Astrocyte (in vitro differentiated cells and primary cell): ENCODE measurements around the gene INSM1. TPM values are rescaled to one million over a fixed set of nuclear protein-coding genes. Genes with fewer than 3 reads are reported as not detected.

ENCODE experiments used
- DNase-seq: peaks from one replicate; pipeline ENCODE4 v3.0.0-alpha.2; 2010; ENCODE audit warnings: low read depth
- FAIRE-seq: peaks from 2 replicates; lab custom pipeline; 2011; peaks lifted over from hg19 to GRCh38; lab: Jason Lieb, UNC
- H2AFZ ChIP-seq: 2 replicates; pipeline ENCODE4 v1.6.0; 2012; ENCODE audit warnings: low read depth, low read length, inconsistent platforms
- H3K27ac ChIP-seq: 2 replicates; pipeline ENCODE4 v1.5.1; 2011; ENCODE audit warnings: low read depth, low read length, inconsistent platforms
- H3K27me3 ChIP-seq: 2 replicates; pipeline ENCODE4 v1.6.0; 2011; ENCODE audit warnings: low read length, inconsistent platforms; ENCODE audit not compliant: insufficient read depth
- H3K36me3 ChIP-seq: 2 replicates; pipeline ENCODE4 v1.5.1; 2011; ENCODE audit warnings: low read length, inconsistent platforms; ENCODE audit not compliant: insufficient read depth
- H3K4me1 ChIP-seq: 2 replicates; pipeline ENCODE4 v1.5.1; 2011; ENCODE audit warnings: low read length, inconsistent platforms; ENCODE audit not compliant: insufficient read depth
- H3K4me2 ChIP-seq: 2 replicates; pipeline ENCODE4 v1.6.0; 2012; ENCODE audit warnings: low read length, inconsistent platforms
- H3K4me3 ChIP-seq: 2 replicates; pipeline ENCODE4 v1.5.1; 2011; ENCODE audit warnings: low read depth, mild to moderate bottlenecking, low read length, inconsistent platforms; ENCODE audit not compliant: insufficient read depth
- H3K79me2 ChIP-seq: 2 replicates; pipeline ENCODE4 v1.6.0; 2012; ENCODE audit warnings: mild to moderate bottlenecking, low read length, inconsistent platforms; ENCODE audit not compliant: insufficient read depth
- H3K9ac ChIP-seq: 2 replicates; pipeline ENCODE4 v1.6.0; 2012; ENCODE audit warnings: mild to moderate bottlenecking, low read length, inconsistent platforms
- H3K9me3 ChIP-seq: 2 replicates; pipeline ENCODE4 v1.5.1; 2012; ENCODE audit warnings: low read depth, mild to moderate bottlenecking, low read length, inconsistent platforms; ENCODE audit not compliant: insufficient read depth
- H4K20me1 ChIP-seq: 2 replicates; pipeline ENCODE4 v1.6.0; 2012; ENCODE audit warnings: low read length, inconsistent platforms; ENCODE audit not compliant: insufficient read depth
- H3K27ac Mint-ChIP-seq: one replicate; pipeline ENCODE4 v1.8.0; 2021; ENCODE audit warnings: mild to moderate bottlenecking, mixed read lengths; ENCODE audit not compliant: unreplicated experiment
- H3K27me3 Mint-ChIP-seq: one replicate; pipeline ENCODE4 v1.8.0; 2021; ENCODE audit warnings: low read depth, mixed read lengths; ENCODE audit not compliant: unreplicated experiment
- H3K36me3 Mint-ChIP-seq: one replicate; pipeline ENCODE4 v1.8.0; 2021; ENCODE audit warnings: low read depth, mixed read lengths; ENCODE audit not compliant: unreplicated experiment
- H3K4me1 Mint-ChIP-seq: one replicate; pipeline ENCODE4 v1.8.0; 2021; ENCODE audit warnings: low read depth, mixed read lengths; ENCODE audit not compliant: unreplicated experiment
- H3K4me3 Mint-ChIP-seq: one replicate; pipeline ENCODE4 v1.8.0; 2021; ENCODE audit warnings: mild to moderate bottlenecking, moderate library complexity, mixed read lengths; ENCODE audit not compliant: unreplicated experiment
- H3K9me3 Mint-ChIP-seq: one replicate; pipeline ENCODE4 v1.8.0; 2021; ENCODE audit warnings: mild to moderate bottlenecking, mixed read lengths; ENCODE audit not compliant: unreplicated experiment
- EZH2 ChIP-seq: IDR thresholded peaks from 2 replicates; pipeline ENCODE4 v1.6.1; 2012; ENCODE audit warnings: mild to moderate bottlenecking, low read length, inconsistent platforms; ENCODE audit not compliant: insufficient read depth
- total RNA-seq: library from RNA; stranded (reverse); gene quantifications from 2 replicates; pipeline ENCODE4 v1.2.1, GENCODE V29; 2021
- TF ChIP-seq, protein P1 (sequence below): IDR thresholded peaks from 2 replicates; pipeline ENCODE4 v1.5.1; 2011; ENCODE audit warnings: low read depth, mild to moderate bottlenecking, inconsistent platforms, low read length, moderate library complexity; ENCODE audit not compliant: insufficient read depth

INSM1 gene
- total RNA-seq, 1 donor from 2014 or later = 0.09 TPM

- H3K4me3 ChIP-seq = no peak overlapping the region
- H2AFZ ChIP-seq = no peak overlapping the region
- no peak overlapping the region for H3K9ac ChIP-seq
- no peaks in the 10 kb centered on the region for H3K4me1 ChIP-seq
- H3K36me3 ChIP-seq = no peaks in the 10 kb centered on the region
- Mint-ChIP-seq H3K4me1 (peaks cover 2% of the 10 kb centered on the region), H3K4me3 (no peak overlapping the region), H3K36me3 (no peaks in the 10 kb centered on the region), H3K27ac (no peak overlapping the region), H3K9me3 (peaks cover 3% of the 10 kb centered on the region), H3K27me3 (peaks cover 5% of the 10 kb centered on the region)
- H3K4me2 ChIP-seq = no peak overlapping the region
- FAIRE-seq = no peak
- H4K20me1 ChIP-seq = no peaks in the 10 kb centered on the region
- H3K27me3 ChIP-seq = peaks cover 2% of the 10 kb centered on the region
- no peaks in the 10 kb centered on the region for H3K79me2 ChIP-seq
- no peak for DNase-seq
- H3K27ac ChIP-seq = no peak overlapping the region
- TF ChIP-seq EZH2 = no peak
- TF ChIP-seq, protein P1, sequence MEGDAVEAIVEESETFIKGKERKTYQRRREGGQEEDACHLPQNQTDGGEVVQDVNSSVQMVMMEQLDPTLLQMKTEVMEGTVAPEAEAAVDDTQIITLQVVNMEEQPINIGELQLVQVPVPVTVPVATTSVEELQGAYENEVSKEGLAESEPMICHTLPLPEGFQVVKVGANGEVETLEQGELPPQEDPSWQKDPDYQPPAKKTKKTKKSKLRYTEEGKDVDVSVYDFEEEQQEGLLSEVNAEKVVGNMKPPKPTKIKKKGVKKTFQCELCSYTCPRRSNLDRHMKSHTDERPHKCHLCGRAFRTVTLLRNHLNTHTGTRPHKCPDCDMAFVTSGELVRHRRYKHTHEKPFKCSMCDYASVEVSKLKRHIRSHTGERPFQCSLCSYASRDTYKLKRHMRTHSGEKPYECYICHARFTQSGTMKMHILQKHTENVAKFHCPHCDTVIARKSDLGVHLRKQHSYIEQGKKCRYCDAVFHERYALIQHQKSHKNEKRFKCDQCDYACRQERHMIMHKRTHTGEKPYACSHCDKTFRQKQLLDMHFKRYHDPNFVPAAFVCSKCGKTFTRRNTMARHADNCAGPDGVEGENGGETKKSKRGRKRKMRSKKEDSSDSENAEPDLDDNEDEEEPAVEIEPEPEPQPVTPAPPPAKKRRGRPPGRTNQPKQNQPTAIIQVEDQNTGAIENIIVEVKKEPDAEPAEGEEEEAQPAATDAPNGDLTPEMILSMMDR = no peak
- H3K9me3 ChIP-seq = no peaks in the 10 kb centered on the region
Observed at GRCh38 chr20:20417876-20418676, 50.2 kb downstream of the INSM1 start.
